ENCODE results near the gene INPP5A. TPM values are rescaled to one million over a fixed set of nuclear protein-coding genes. Genes with fewer than 3 reads are reported as not detected.

Gene INPP5A
- total and polyA plus RNA-seq, 2 donors (not counting 1 experiment from before 2014, with no cell fraction given) = 9.3 to 87.8 TPM

DNA sequence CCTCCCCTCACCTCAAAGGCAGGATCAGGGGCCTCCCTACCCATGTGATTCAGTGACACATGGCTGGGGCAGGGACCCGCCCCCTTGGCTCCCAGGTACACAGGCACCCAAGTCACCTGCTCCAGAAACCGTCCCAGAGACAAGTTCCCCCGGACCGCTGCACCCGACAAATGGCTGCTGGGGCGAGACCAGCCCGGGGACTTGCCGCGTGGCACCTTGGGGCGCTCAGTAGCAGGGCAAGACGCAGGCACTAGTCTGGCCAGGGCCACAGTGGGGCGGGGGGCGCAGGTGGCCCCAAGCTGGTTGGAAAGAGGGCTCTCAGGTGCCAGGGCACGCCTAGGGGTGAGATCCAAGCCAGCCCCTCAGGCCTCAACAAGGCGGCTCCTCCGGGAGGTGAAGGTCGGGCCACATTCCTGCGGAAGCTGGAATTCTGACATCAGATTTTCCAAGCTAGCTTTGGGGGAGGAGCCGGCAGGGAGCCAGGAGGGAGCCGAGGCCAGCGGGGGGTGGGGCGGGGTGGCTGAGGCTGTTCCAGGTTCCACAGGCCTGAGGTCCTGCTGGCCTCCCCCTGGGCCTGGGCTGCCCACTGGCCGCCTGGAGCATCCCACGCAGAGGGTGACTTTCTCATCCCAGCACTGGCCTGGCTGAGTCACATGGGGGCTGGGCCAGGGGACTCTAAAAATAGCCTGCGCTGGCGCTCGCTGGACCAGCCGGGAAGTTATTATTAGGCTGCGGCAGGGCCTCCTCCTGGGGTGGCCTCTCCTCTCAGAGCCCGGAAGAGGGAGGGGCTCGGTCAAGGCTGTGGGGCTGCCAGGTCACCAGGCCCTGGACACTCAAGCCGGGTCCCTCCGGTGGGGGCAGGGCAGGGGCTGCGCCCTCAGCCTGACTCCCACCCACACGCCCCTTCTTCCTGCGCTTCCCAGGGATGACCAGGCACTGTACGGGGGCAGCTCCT lies 20.5 kb upstream of the INPP5A start:
- Mint-ChIP-seq H3K27me3 (peaks cover 4% of the 10 kb centered on the region), H3K4me1 (peaks cover 4% of the 10 kb centered on the region), H3K4me3 (no peak overlapping the region), H3K9me3 (ENCODE audit: insufficient read depth) (no peaks in the 10 kb centered on the region), H3K27ac (no peak overlapping the region)
- Histone ChIP-seq H3K9ac (ENCODE audit: low read length) (no peak overlapping the region), H3K9me3 (ENCODE audit: control extremely low read depth in 1 of 3, control insufficient read depth in 2 of 3, insufficient read depth in 1 of 3, low read length in 2 of 3) (no peaks in the 10 kb centered on the region), H3K79me2 (ENCODE audit: control insufficient read depth, insufficient read depth, low read length) (no peaks in the 10 kb centered on the region), H3K4me3 (ENCODE audit: control extremely low read depth in 1 of 5, extremely low read depth in 1 of 5, insufficient read depth in 1 of 5, low read depth in 2 of 5, low read length in 4 of 5) (no peak overlapping the region), H3K4me2 (replicated peaks; ENCODE audit: low read depth, low read length, poor library complexity, severe bottlenecking) (peak overlapping the region; percentile 85), H3K36me3 (replicated peaks in 1 of 2; ENCODE audit: control extremely low read depth in 1 of 2, control insufficient read depth in 1 of 2, extremely low read depth in 1 of 2, insufficient read depth in 2 of 2, low read length in 1 of 2) (no peaks in the 10 kb centered on the region), H3K27me3 (replicated peaks in 1 of 4; ENCODE audit: control extremely low read depth in 1 of 4, control insufficient read depth in 3 of 4, insufficient read depth in 4 of 4, low read length in 3 of 4) (peaks cover 0 to 6% (median 2%) of the 10 kb centered on the region in 4 experiments), H3K4me1 (ENCODE audit: control insufficient read depth in 2 of 2, insufficient read depth in 2 of 2, low read length in 2 of 2) (peaks cover 27 to 31% of the 10 kb centered on the region in 2 donors), H4K20me1 (ENCODE audit: control insufficient read depth, insufficient read depth, low read length, poor library complexity, severe bottlenecking) (no peaks in the 10 kb centered on the region), H3K27ac (ENCODE audit: low read length in 2 of 2) (no peak overlapping the region), H2AFZ (ENCODE audit: insufficient read depth, low read depth, low read length, poor library complexity, severe bottlenecking) (no peak overlapping the region)
- ChIA-PET POLR2A (no interaction called here), CTCF (no interaction called here)
- WGBS (ENCODE audit: insufficient coverage) = 85% methylated on average over 36 of the region's 37 CpGs
- intact Hi-C loops (cut with micrococcal nuclease) = no loop called here
- TF ChIP-seq, protein P1, sequence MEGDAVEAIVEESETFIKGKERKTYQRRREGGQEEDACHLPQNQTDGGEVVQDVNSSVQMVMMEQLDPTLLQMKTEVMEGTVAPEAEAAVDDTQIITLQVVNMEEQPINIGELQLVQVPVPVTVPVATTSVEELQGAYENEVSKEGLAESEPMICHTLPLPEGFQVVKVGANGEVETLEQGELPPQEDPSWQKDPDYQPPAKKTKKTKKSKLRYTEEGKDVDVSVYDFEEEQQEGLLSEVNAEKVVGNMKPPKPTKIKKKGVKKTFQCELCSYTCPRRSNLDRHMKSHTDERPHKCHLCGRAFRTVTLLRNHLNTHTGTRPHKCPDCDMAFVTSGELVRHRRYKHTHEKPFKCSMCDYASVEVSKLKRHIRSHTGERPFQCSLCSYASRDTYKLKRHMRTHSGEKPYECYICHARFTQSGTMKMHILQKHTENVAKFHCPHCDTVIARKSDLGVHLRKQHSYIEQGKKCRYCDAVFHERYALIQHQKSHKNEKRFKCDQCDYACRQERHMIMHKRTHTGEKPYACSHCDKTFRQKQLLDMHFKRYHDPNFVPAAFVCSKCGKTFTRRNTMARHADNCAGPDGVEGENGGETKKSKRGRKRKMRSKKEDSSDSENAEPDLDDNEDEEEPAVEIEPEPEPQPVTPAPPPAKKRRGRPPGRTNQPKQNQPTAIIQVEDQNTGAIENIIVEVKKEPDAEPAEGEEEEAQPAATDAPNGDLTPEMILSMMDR (IDR thresholded peaks at IDR 0.05) = no peak
- no peak for TF ChIP-seq EZH2 (IDR thresholded peaks at IDR 0.05; ENCODE audit: borderline replicate concordance, insufficient read depth, low read depth, low read length, poor library complexity, severe bottlenecking)
- ATAC-seq (ENCODE audit: low read depth) = no peak
- no peak for DNase-seq

DNA sequence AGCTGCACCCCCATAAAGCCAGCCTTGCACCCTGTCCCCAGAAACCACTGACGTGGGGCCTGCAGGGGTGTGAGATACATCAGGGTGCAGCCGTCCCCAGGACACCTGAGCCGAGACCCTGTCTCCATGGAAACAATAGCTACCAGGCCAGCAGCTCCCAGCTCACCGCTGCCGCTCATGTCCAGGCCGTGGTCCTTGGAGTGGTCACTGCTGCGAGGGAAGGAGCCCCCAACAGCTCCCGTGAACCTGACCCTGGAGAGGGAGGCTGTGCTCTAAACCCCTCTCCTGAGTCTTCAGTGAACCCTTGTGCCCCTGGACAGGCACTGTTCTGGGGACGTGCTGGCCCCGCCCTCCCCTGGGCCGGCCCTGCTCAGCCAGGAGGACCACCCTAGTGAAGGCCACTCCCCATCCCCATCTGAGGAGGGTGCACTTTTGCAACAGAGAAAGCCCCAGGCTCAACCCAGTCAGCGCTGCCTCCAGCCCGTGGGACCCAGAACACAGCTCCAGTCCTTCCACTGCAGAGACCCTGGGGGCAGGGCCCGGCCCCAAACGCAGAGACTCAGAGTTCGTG lies 19.6 kb upstream of the INPP5A start:
- no peak overlapping the region for H3K27ac Mint-ChIP-seq
- POLR2A ChIA-PET = no interaction called here
- H3K9me3 Mint-ChIP-seq (ENCODE audit: insufficient read depth) = no peaks in the 10 kb centered on the region
- TF ChIP-seq, protein P1 (IDR thresholded peaks at IDR 0.05) = no peak
- no peak for TF ChIP-seq EZH2 (IDR thresholded peaks at IDR 0.05; ENCODE audit: borderline replicate concordance, insufficient read depth, low read depth, low read length, poor library complexity, severe bottlenecking)
- Histone ChIP-seq H3K9ac (ENCODE audit: low read length) (no peak overlapping the region), H3K4me2 (replicated peaks; ENCODE audit: low read depth, low read length, poor library complexity, severe bottlenecking) (peak overlapping the region; percentile 51), H3K27ac (ENCODE audit: low read length in 2 of 2) (no peak overlapping the region), H2AFZ (ENCODE audit: insufficient read depth, low read depth, low read length, poor library complexity, severe bottlenecking) (peak overlapping the region; percentile 36), H4K20me1 (ENCODE audit: control insufficient read depth, insufficient read depth, low read length, poor library complexity, severe bottlenecking) (no peaks in the 10 kb centered on the region), H3K79me2 (ENCODE audit: control insufficient read depth, insufficient read depth, low read length) (no peaks in the 10 kb centered on the region), H3K4me1 (ENCODE audit: control insufficient read depth in 2 of 2, insufficient read depth in 2 of 2, low read length in 2 of 2) (peaks cover 27 to 31% of the 10 kb centered on the region in 2 donors), H3K27me3 (replicated peaks in 1 of 4; ENCODE audit: control extremely low read depth in 1 of 4, control insufficient read depth in 3 of 4, insufficient read depth in 4 of 4, low read length in 3 of 4) (peaks cover 0 to 6% (median 2%) of the 10 kb centered on the region in 4 experiments), H3K36me3 (replicated peaks in 1 of 2; ENCODE audit: control extremely low read depth in 1 of 2, control insufficient read depth in 1 of 2, extremely low read depth in 1 of 2, insufficient read depth in 2 of 2, low read length in 1 of 2) (no peaks in the 10 kb centered on the region), H3K4me3 (ENCODE audit: control extremely low read depth in 1 of 5, extremely low read depth in 1 of 5, insufficient read depth in 1 of 5, low read depth in 2 of 5, low read length in 4 of 5) (no peak overlapping the region), H3K9me3 (ENCODE audit: control extremely low read depth in 1 of 3, control insufficient read depth in 2 of 3, insufficient read depth in 1 of 3, low read length in 2 of 3) (no peaks in the 10 kb centered on the region)
- intact Hi-C loops (cut with micrococcal nuclease) = no loop called here
- CTCF ChIA-PET = no interaction called here
- H3K27me3 Mint-ChIP-seq = peaks cover 4% of the 10 kb centered on the region
- no peak for DNase-seq
- ATAC-seq (ENCODE audit: low read depth) = no peak
- 88% methylated on average over 13 of the region's 16 CpGs for WGBS (ENCODE audit: insufficient coverage)
- peaks cover 4% of the 10 kb centered on the region for H3K4me1 Mint-ChIP-seq
- H3K4me3 Mint-ChIP-seq = no peak overlapping the region
